HepG2 (cell line): ENCODE measurements around the gene VSIG10L. TPM values are rescaled to one million over a fixed set of nuclear protein-coding genes. Genes with fewer than 3 reads are reported as not detected.

Experiments used
- PTBP1 ChIP-seq: fragments of 200-400 bp; formaldehyde crosslinking; IDR thresholded peaks from 2 replicates; pipeline ENCODE4 v1.6.1; 2018; ENCODE audit warnings: low read length, low read depth; ENCODE audit not compliant: poor library complexity, severe bottlenecking
- REL ChIP-seq: sonication (generic); formaldehyde crosslinking; conservative IDR thresholded peaks from 2 replicates; pipeline ENCODE4 v1.8.0; 2022; ENCODE audit warnings: mild to moderate bottlenecking, missing genetic modification reagents, moderate library complexity
- SNRNP70 ChIP-seq: fragments of 200-400 bp; formaldehyde crosslinking; IDR thresholded peaks from 2 replicates; pipeline ENCODE4 v1.6.1; 2017; ENCODE audit warnings: mild to moderate bottlenecking, low read depth, low read length, moderate library complexity
- TAF1 ChIP-seq: sonication (generic); formaldehyde crosslinking; IDR thresholded peaks from 2 replicates; pipeline ENCODE4 v1.4.0; 2020; ENCODE audit warnings: missing genetic modification reagents
- polyA plus RNA-seq, 8 experiments: library from polyadenylated mRNA; depleted of rRNA in 3 of 8; stranded (reverse) in 7 of 8; unstranded in 1 of 8; fragments of >200 nt; fragmentation: Illumina TruSeq in 4 of 8; extraction: Trizol in 4 of 8; gene quantifications; 2 replicates each; pipeline versions ENCODE4 v1.2.1 to v1.2.3, GENCODE V29; 2011 to 2016; ENCODE audit warnings: low read depth in 4 of 8, missing spikeins in 1 of 8, mixed read lengths in 1 of 8; ENCODE audit not compliant: insufficient read depth in 1 of 8
- total RNA-seq, 5 experiments: library from RNA; depleted of rRNA; stranded (reverse); fragments of >200 nt; fragmentation: Illumina TruSeq; extraction: Trizol; gene quantifications; 2 replicates each; pipeline ENCODE4 v1.2.3, GENCODE V29; 2016; ENCODE audit warnings: low read depth in 1 of 5
- TF ChIP-seq, protein P1 (sequence below): sonication (generic); formaldehyde crosslinking; IDR thresholded peaks from 2 replicates; pipeline ENCODE4 v1.4.0; 2020; ENCODE audit warnings: mild to moderate bottlenecking, missing genetic modification reagents
- TF ChIP-seq, protein P2 (sequence below): sonication (generic); formaldehyde crosslinking; IDR thresholded peaks from 2 replicates; pipeline ENCODE4 v1.9.0; 2021; ENCODE audit warnings: missing genetic modification reagents, mild to moderate bottlenecking, borderline replicate concordance
- TF ChIP-seq, protein P3 (sequence below): sonication (generic); formaldehyde crosslinking; IDR thresholded peaks from 2 replicates; pipeline ENCODE4 v1.9.0; 2021; ENCODE audit warnings: mild to moderate bottlenecking, missing genetic modification reagents
- TF ChIP-seq, protein P4 (sequence below): sonication (generic); formaldehyde crosslinking; IDR thresholded peaks from 2 replicates; pipeline ENCODE4; 2020; ENCODE audit warnings: missing genetic modification reagents, mild to moderate bottlenecking, borderline replicate concordance

VSIG10L gene
- total and polyA plus RNA-seq, 2 of the 13 experiments (the other 11 are each of a cell fraction or from before 2014, with no cell fraction given) = 2.7 to 8.5 TPM

DNA sequence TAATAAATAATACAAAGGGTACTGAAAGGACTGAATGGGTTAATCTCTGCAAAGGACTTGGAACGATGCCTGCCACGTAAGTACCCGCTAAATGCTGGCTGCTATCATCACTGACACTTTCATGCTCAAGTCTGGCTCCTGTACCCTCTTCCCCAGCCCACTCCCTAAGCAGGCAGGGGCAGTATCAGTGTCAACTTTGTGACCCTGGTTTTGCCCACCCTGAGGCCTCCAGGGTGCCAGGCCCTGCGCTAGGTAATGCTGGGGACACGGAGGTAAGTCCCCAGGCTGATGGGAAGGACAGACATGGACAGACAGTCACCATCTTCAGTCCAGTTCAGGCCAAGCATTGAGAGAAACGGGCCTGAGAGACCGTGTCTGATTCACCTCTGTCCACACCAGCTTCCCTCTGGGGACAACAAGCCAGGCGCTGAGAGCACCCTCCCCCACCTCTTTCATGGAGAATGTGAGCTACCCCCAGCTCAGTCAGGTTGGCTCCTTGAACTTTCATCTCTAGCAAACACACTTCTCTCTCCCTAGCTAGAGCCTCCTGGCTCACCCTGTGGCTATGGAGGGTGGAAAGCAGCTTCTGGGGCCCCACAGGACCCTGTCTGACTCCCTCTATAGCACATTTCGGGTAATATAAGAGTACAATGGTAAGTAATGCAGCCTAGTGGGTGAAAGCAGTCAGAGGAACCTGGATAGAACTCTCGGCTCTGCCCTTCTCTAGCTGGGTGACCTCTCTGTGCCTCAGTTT is 23.4 kb upstream of the VSIG10L start (continued):
- TF ChIP-seq, protein P1, sequence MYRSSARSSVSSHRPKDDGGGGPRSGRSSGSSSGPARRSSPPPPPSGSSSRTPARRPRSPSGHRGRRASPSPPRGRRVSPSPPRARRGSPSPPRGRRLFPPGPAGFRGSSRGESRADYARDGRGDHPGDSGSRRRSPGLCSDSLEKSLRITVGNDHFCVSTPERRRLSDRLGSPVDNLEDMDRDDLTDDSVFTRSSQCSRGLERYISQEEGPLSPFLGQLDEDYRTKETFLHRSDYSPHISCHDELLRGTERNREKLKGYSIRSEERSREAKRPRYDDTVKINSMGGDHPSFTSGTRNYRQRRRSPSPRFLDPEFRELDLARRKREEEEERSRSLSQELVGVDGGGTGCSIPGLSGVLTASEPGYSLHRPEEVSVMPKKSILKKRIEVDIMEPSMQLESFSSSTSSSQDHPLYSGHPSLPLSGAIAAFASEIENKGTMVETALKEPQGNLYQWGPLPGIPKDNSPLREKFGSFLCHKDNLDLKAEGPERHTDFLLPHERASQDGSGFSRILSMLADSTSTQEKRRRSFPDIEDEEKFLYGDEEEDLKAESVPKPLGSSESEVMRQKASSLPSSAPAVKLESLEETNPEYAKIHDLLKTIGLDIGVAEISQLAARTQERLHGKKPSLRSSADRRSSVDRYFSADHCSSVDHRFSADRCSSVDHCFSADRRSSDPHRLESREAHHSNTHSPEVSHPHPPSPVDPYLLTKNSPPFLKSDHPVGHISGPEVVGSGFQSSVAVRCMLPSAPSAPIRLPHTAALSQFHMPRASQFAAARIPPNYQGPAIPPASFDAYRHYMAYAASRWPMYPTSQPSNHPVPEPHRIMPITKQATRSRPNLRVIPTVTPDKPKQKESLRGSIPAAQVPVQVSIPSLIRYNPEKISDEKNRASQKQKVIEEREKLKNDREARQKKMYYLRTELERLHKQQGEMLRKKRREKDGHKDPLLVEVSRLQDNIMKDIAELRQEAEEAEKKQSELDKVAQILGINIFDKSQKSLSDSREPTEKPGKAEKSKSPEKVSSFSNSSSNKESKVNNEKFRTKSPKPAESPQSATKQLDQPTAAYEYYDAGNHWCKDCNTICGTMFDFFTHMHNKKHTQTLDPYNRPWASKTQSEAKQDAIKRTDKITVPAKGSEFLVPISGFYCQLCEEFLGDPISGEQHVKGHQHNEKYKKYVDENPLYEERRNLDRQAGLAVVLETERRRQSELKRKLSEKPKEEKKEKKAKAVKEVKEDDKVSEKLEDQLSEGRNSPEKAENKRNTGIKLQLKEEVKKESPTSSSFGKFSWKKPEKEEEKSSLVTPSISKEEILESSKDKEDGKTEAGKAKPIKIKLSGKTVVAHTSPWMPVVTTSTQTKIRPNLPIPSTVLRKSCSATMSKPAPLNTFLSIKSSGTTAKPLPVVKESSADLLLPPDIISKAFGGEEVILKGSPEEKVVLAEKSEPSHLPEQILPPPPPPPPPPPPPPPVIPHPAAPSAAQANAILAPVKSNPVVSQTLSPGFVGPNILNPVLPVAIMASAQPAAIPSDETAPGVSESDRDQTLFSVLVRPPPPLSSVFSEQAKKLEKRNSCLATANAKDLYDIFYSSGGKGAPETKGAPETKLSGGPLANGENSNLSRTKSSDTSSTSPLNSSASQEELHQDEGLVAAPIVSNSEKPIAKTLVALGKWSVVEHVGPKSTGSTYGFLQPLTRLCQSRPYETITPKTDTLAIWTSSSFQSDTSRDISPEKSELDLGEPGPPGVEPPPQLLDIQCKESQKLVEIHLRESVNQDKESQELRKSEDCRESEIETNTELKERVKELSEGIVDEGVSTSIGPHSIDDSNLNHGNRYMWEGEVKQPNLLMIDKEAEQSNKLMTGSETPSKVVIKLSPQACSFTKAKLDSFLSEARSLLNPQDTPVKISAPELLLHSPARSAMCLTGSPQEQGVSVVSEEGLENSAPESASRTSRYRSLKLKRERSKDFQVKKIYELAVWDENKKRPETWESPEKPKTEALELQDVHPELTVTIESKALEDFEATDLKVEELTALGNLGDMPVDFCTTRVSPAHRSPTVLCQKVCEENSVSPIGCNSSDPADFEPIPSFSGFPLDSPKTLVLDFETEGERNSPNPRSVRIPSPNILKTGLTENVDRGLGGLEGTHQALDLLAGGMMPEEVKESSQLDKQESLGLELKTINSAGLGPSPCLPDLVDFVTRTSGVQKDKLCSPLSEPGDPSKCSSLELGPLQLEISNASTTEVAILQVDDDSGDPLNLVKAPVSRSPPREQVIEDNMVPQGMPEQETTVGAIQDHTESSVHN (CRISPR knock-in tag) = 0 out of 2 replicates have a peak, but pooled peaks have one; percentile 78
- TF ChIP-seq SNRNP70 = no peak
- TF ChIP-seq PTBP1 = no peak
- TF ChIP-seq, protein P2, sequence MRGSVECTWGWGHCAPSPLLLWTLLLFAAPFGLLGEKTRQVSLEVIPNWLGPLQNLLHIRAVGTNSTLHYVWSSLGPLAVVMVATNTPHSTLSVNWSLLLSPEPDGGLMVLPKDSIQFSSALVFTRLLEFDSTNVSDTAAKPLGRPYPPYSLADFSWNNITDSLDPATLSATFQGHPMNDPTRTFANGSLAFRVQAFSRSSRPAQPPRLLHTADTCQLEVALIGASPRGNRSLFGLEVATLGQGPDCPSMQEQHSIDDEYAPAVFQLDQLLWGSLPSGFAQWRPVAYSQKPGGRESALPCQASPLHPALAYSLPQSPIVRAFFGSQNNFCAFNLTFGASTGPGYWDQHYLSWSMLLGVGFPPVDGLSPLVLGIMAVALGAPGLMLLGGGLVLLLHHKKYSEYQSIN (CRISPR knock-in tag) = peak; percentile 65; the same call in 1 of the 2 replicates
- peak; percentile 77 for TF ChIP-seq TAF1 (CRISPR knock-in tag)
- TF ChIP-seq, protein P3, sequence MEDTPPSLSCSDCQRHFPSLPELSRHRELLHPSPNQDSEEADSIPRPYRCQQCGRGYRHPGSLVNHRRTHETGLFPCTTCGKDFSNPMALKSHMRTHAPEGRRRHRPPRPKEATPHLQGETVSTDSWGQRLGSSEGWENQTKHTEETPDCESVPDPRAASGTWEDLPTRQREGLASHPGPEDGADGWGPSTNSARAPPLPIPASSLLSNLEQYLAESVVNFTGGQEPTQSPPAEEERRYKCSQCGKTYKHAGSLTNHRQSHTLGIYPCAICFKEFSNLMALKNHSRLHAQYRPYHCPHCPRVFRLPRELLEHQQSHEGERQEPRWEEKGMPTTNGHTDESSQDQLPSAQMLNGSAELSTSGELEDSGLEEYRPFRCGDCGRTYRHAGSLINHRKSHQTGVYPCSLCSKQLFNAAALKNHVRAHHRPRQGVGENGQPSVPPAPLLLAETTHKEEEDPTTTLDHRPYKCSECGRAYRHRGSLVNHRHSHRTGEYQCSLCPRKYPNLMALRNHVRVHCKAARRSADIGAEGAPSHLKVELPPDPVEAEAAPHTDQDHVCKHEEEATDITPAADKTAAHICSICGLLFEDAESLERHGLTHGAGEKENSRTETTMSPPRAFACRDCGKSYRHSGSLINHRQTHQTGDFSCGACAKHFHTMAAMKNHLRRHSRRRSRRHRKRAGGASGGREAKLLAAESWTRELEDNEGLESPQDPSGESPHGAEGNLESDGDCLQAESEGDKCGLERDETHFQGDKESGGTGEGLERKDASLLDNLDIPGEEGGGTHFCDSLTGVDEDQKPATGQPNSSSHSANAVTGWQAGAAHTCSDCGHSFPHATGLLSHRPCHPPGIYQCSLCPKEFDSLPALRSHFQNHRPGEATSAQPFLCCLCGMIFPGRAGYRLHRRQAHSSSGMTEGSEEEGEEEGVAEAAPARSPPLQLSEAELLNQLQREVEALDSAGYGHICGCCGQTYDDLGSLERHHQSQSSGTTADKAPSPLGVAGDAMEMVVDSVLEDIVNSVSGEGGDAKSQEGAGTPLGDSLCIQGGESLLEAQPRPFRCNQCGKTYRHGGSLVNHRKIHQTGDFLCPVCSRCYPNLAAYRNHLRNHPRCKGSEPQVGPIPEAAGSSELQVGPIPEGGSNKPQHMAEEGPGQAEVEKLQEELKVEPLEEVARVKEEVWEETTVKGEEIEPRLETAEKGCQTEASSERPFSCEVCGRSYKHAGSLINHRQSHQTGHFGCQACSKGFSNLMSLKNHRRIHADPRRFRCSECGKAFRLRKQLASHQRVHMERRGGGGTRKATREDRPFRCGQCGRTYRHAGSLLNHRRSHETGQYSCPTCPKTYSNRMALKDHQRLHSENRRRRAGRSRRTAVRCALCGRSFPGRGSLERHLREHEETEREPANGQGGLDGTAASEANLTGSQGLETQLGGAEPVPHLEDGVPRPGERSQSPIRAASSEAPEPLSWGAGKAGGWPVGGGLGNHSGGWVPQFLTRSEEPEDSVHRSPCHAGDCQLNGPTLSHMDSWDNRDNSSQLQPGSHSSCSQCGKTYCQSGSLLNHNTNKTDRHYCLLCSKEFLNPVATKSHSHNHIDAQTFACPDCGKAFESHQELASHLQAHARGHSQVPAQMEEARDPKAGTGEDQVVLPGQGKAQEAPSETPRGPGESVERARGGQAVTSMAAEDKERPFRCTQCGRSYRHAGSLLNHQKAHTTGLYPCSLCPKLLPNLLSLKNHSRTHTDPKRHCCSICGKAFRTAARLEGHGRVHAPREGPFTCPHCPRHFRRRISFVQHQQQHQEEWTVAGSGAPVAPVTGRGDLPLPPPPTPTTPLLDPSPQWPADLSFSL (CRISPR knock-in tag) = no peak
- TF ChIP-seq, protein P4, sequence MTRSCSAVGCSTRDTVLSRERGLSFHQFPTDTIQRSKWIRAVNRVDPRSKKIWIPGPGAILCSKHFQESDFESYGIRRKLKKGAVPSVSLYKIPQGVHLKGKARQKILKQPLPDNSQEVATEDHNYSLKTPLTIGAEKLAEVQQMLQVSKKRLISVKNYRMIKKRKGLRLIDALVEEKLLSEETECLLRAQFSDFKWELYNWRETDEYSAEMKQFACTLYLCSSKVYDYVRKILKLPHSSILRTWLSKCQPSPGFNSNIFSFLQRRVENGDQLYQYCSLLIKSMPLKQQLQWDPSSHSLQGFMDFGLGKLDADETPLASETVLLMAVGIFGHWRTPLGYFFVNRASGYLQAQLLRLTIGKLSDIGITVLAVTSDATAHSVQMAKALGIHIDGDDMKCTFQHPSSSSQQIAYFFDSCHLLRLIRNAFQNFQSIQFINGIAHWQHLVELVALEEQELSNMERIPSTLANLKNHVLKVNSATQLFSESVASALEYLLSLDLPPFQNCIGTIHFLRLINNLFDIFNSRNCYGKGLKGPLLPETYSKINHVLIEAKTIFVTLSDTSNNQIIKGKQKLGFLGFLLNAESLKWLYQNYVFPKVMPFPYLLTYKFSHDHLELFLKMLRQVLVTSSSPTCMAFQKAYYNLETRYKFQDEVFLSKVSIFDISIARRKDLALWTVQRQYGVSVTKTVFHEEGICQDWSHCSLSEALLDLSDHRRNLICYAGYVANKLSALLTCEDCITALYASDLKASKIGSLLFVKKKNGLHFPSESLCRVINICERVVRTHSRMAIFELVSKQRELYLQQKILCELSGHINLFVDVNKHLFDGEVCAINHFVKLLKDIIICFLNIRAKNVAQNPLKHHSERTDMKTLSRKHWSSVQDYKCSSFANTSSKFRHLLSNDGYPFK = 0 out of 2 replicates have a peak, but pooled peaks have one; percentile 13
- 0 out of 2 replicates have a peak, but pooled peaks have one; percentile 6 for TF ChIP-seq REL (CRISPR knock-in tag)
